Stomach (tissue), 9 donors: ENCODE results near the gene SACS. TPM values are rescaled to one million over a fixed set of nuclear protein-coding genes. Genes with fewer than 3 reads are reported as not detected.
"Not testable (repeated sequence)": the region's sequence is repeated elsewhere in the genome, so short reads cannot be mapped to it uniquely, and the experiment has no call there.

Experiments
- DNase-seq, 2 donors: peaks; one replicate each; pipeline versions ENCODE4 v3.0.0 to v3.0.0-alpha.2; 2013 to 2019
- H3K27ac ChIP-seq, 5 donors: fragments of 200-600 bp in 4 of 5; sonication (generic) in 4 of 5; one replicate each; pipeline ENCODE4 v1.5.1; 2013 to 2019; ENCODE audit warnings: mild to moderate bottlenecking in 1 of 5, moderate library complexity in 1 of 5
- H3K27me3 ChIP-seq, 3 donors: fragments of 200-600 bp; sonication (generic); one replicate each; pipeline ENCODE4 v1.5.1; 2017 to 2019; ENCODE audit warnings: mixed run types in 1 of 3
- H3K36me3 ChIP-seq, 4 donors: fragments of 200-600 bp; sonication (generic); 1 replicate in 3 of 4; 2 replicates in 1 of 4; pipeline ENCODE4 v1.5.1; 2016 to 2019
- H3K4me1 ChIP-seq, 4 donors: fragments of 200-600 bp; sonication (generic); one replicate each; pipeline ENCODE4 v1.5.1; 2016 to 2019
- H3K4me3 ChIP-seq, 4 donors: fragments of 200-600 bp; sonication (generic) in 3 of 4; one replicate each; pipeline ENCODE4 v1.5.1; 2016 to 2019; ENCODE audit warnings: mild to moderate bottlenecking in 1 of 4
- H3K9me3 ChIP-seq, 4 donors: fragments of 200-600 bp; sonication (generic); one replicate each; pipeline ENCODE4 v1.5.1; 2016 to 2019
- CTCF ChIP-seq, 7 experiments: fragments of 450-650 bp in 4 of 7; fragments of 200-600 bp in 3 of 7; sonication (generic) in 3 of 7; IDR thresholded peaks; one replicate each; pipeline ENCODE4 v1.5.1; 2016 to 2019; ENCODE audit warnings: antibody characterized with exemption in 7 of 7, control low read depth in 2 of 7, mild to moderate bottlenecking in 1 of 7
- EP300 ChIP-seq: sonication (generic); formaldehyde crosslinking; IDR thresholded peaks from one replicate; pipeline ENCODE4 v1.6.1; 2017; ENCODE audit warnings: antibody characterized with exemption
- POLR2A ChIP-seq, 4 donors: fragments of 450-650 bp; IDR thresholded peaks; one replicate each; pipeline ENCODE4 v1.6.1; 2016; ENCODE audit warnings: antibody characterized with exemption in 4 of 4, control low read depth in 2 of 4, mild to moderate bottlenecking in 1 of 4, moderate library complexity in 1 of 4
- POLR2AphosphoS5 ChIP-seq, 3 donors: sonication (generic); formaldehyde crosslinking; IDR thresholded peaks; one replicate each; pipeline ENCODE4 v1.6.1; 2016; ENCODE audit warnings: antibody characterized with exemption in 3 of 3
- WGBS, 5 donors: extraction: QIAGEN DNeasy Blood & Tissue Kit in 3 of 5; methylation state at CpG; one replicate each; pipeline versions ENCODE4 v1.1.5 to v1.1.7; 2013 to 2018; 5-methylcytosine and 5-hydroxymethylcytosine counted together
- intact Hi-C: fragments of 100-400 bp; cut with DNase I; formaldehyde crosslinking; loops from one replicate; pipeline ENCODE4 v1.15.1; 2023; ENCODE audit warnings: low total_unique reads
- polyA plus RNA-seq, 3 donors: library from polyadenylated mRNA; stranded (reverse); fragments of 200-250 nt; gene quantifications; one replicate each; pipeline ENCODE4 v1.2.3, GENCODE V29; 2013
- total RNA-seq, 5 donors: library from RNA; depleted of rRNA; stranded (reverse); fragments of >200 nt; gene quantifications; one replicate each; pipeline versions ENCODE4 v1.1.0 to v1.2.3, GENCODE V29; 2014 to 2016
- donor health status: healthy with polysubstance abuse.
- donor health status: Bipolar disorder and iron deficiency.
- donor health status: healthy.

SACS gene
- total and polyA plus RNA-seq, 8 donors = 1.1 to 34.0 (median 4.9) TPM

- TF ChIP-seq EP300 (no peak), CTCF (IDR thresholded peaks at IDR 0.05) (no peak), POLR2A (IDR thresholded peaks at IDR 0.05) (no peak), POLR2AphosphoS5 (IDR thresholded peaks at IDR 0.05) (no peak)
- DNase-seq = no peak
- H3K4me1 ChIP-seq = peaks cover 0 to 8% (median 3%) of the 10 kb centered on the region in 4 donors
- H3K27me3 ChIP-seq = no peaks in the 10 kb centered on the region
- H3K9me3 ChIP-seq = no peaks in the 10 kb centered on the region
- peak overlapping the region in 3 of 5 donors; percentile 7 to 14 (median 10) for H3K27ac ChIP-seq
- 35 to 52% (median 45%) methylated on average over 4 of the region's 4 CpGs for WGBS, 5 donors
- H3K36me3 ChIP-seq = no peaks in the 10 kb centered on the region
- intact Hi-C loops = no loop called here
- H3K4me3 ChIP-seq = peak overlapping the region in 3 of 4 donors; percentile 13 to 19 (median 16)
Measured at GRCh38 chr13:23320926-23321534, 112.5 kb downstream of the SACS start.

- no peak overlapping the region for H3K4me3 ChIP-seq
- no peak for DNase-seq
- H3K9me3 ChIP-seq = no peaks in the 10 kb centered on the region
Measured at GRCh38 chr13:23319883-23320224, 113.6 kb downstream of the SACS start.

GRCh38 chr13:23314837-23315236 is 118.7 kb downstream of the SACS start:
- H3K27ac ChIP-seq, H3K27me3 ChIP-seq, H3K9me3 ChIP-seq, DNase-seq, H3K4me1 ChIP-seq, H3K4me3 ChIP-seq, intact Hi-C loops, H3K36me3 ChIP-seq: not testable (repeated sequence)
- 79 to 93% (median 88%) methylated on average over 6 of the region's 6 CpGs for WGBS, 5 donors

More at GRCh38 chr13:23319883-23320224, 113.6 kb downstream of the SACS start:
- Histone ChIP-seq H3K36me3 (no peaks in the 10 kb centered on the region), H3K4me1 (peaks cover 0 to 8% (median 3%) of the 10 kb centered on the region in 4 donors), H3K27me3 (no peaks in the 10 kb centered on the region), H3K27ac (no peak overlapping the region)
- intact Hi-C loops = no loop called here
- WGBS, 5 donors = 69 to 85% (median 80%) methylated on average over 3 of the region's 3 CpGs
- no peak for TF ChIP-seq POLR2A (IDR thresholded peaks at IDR 0.05)
- no peak for TF ChIP-seq EP300
- no peak for TF ChIP-seq CTCF (IDR thresholded peaks at IDR 0.05)
- TF ChIP-seq POLR2AphosphoS5 (IDR thresholded peaks at IDR 0.05) = no peak

GRCh38 chr13:23292586-23292985 is 140.9 kb downstream of the SACS start:
- no peaks in the 10 kb centered on the region for H3K36me3 ChIP-seq
- no peak for DNase-seq
- H3K27ac ChIP-seq = no peak overlapping the region
- peaks cover 0 to 9% (median 0%) of the 10 kb centered on the region in 4 donors for H3K9me3 ChIP-seq
- H3K4me3 ChIP-seq = no peak overlapping the region
- TF ChIP-seq EP300 (no peak), POLR2AphosphoS5 (IDR thresholded peaks at IDR 0.05) (no peak), POLR2A (IDR thresholded peaks at IDR 0.05) (no peak), CTCF (IDR thresholded peaks at IDR 0.05) (no peak)
- WGBS, 5 donors = 25 to 65% (median 58%) methylated on average over 1 of the region's 1 CpG
- H3K4me1 ChIP-seq = no peaks in the 10 kb centered on the region
- intact Hi-C loops = no loop called here
- no peaks in the 10 kb centered on the region for H3K27me3 ChIP-seq

DNA sequence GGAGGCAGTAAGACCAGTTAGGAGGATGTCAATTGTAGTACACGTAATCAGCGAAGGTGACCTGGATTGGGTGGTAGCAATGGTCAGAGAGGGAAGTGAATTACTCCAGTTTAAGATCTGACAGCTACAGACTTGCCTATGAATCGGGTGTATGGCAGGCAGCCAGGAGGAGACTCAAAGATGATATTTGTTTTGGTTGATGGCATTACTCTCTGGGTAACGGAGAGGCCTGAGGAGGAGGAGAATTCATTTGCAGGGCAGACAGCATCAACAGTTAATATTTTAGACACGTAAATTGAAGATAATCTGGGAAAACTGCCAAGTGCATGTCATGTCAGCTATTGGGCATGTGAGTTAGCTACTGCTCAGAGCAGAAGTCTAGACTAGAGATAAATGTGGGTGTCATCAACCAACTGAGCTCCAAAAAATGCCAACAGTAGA is 143.6 kb downstream of the SACS start:
- peak in 1 of 2 donors; percentile 57 for DNase-seq
- TF ChIP-seq CTCF (IDR thresholded peaks at IDR 0.05) = no peak
- TF ChIP-seq EP300 = no peak
- TF ChIP-seq POLR2AphosphoS5 (IDR thresholded peaks at IDR 0.05) = no peak
- no peak for TF ChIP-seq POLR2A (IDR thresholded peaks at IDR 0.05)
- no peaks in the 10 kb centered on the region for H3K9me3 ChIP-seq
- no peaks in the 10 kb centered on the region for H3K4me1 ChIP-seq
- no peaks in the 10 kb centered on the region for H3K36me3 ChIP-seq
- no peak overlapping the region for H3K27ac ChIP-seq
- 53 to 67% (median 59%) methylated on average over 5 of the region's 5 CpGs for WGBS, 5 donors
- H3K4me3 ChIP-seq = no peak overlapping the region
- H3K27me3 ChIP-seq = no peaks in the 10 kb centered on the region
- intact Hi-C loops = no loop called here
